Measurements from ENCODE around the gene DHX57.
A peak's percentile ranks its signal among the peaks of the same experiment; 100 is the strongest.

DHX57 gene

DNA sequence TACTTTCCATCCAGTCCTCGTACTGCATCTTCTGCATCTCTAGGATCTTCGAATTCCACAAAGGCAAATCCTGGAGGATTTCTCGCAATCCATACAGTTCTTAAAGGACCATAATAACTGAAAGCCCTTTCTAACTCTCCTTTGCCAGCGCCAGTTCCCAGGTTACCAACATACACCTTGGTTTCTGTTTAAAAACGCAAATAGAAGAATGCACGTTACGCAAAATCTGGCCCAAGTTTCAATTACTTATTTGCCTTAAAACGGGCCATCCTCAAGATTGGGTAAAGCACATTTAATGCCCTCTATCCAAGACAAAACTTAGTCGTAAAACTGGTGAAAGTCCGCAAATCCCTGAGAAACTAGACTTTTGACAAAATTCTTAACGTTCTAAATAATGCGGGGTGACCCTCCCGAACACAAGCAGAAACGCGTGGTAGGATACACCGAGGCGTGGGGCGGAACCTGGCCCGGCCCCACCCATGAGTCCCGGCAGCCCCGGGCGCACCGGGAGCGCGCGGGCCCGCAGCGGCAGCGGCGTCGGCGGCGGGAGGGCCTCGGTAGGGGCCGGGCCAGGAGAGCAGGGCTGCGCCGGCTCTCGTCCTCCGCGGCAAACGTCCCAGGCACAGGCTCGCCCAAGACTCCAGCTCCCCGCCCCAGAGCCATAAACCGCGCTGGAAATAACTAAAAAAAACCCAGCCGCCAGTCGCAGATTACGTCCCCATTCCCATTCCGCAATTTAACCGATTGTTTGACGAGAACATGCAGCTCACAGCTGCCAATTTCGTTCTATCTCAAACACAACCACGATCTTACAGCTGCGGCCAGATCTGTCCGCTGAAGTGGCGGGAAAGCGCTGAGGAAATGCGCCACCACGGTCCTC is 125.5 kb downstream of the DHX57 start:
- peak; percentile 35 for DNase-seq

DNA sequence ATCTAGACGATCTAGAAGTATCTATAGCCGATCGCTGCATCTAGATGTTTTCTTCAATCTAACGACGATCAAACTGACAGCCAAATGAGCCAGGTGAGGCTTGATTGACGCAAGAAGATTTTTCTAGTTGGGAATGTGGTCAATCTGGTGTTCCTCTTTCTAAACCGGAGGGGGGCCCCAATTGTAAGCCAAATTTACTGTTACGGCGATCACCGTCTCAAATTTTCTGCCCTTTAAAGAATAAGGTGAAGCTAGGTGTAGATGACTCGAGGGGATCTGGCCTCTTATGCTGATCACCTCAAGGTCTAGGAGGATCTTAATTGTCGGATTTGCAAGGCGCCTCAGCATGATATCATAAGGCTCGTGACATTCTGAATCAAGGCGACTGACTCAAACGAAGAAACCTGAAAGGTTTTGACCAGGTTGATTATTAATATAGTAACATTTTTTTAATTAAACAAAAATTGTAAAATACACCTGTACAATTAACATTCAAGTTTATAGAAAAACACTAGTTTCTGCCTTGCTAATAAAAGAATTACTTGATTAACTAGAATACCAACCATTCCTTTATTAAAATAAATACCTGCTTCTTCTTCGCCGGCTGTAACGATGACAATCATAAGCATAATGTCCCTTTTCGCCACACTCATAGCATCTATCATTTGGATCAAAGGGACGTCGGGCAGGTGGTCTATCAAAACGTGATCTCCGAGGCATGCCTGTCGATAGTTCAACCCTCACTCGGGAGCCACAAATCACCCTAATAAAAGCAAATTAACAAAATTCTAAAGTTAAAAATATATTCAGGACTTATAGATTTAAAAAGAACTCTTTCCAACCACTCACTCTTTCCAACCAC is 126.6 kb downstream of the DHX57 start:
- DNase-seq, result no peak

DNA sequence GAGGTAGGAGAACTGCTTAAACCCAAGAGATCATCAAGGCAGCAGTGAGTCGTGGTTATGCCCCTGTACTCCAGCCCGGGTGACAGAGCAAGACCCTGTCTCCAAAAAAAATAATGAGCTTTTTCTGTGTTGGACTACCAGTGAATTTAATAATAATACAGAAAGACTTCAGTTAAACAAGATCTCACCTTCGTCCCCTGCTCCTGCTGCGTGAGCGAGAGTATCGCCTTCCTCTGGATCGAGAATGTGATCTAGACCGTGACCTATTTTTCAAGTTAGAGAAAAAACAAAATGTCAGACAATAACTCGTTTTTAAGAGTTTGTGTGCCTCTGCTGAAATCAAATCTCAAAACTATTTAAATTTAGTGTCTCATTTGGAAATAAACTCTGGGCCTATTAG is 127.3 kb downstream of the DHX57 start:
- DNase-seq, result no peak

DNA sequence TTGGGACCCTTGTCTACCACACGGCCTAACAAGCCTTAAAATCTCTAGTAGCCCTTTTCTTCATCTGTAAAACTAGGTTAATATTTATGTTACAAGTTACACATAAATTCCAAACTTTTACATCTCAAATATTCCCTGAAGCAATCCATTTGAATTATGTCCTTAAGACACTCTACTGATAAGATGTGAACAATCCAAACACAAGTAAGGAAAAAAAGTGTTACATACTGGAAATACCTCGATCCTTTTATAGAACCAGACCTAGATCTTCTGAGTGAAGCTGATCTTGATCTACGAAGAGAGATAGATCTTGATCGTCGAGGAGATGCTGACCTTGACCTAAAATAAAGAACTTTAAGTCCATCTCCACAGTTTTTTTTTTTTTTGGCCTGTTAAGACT is 127.9 kb downstream of the DHX57 start:
- no peak for DNase-seq

Measured in HCEC 1CT (cell line).